GM21390 (cell line): Measurements from ENCODE around the gene PINK1.

Experiments
- ATAC-seq: cut with Tn5 transposase; IDR thresholded peaks from one replicate; pipeline ENCODE4 v1.9.1; 2021; ENCODE audit not compliant: unreplicated experiment

PINK1 gene

GRCh38 chr1:20610970-20611369 lies 22.3 kb upstream of the PINK1 start:
- ATAC-seq: no peak

GRCh38 chr1:20611652-20612051 lies 21.6 kb upstream of the PINK1 start:
- no peak for ATAC-seq

- ATAC-seq: no peak
Measured at GRCh38 chr1:20612221-20612746, 21.0 kb upstream of the PINK1 start.

GRCh38 chr1:20614131-20614579 lies 19.1 kb upstream of the PINK1 start:
- ATAC-seq: no peak

GRCh38 chr1:20615946-20616846 lies 17.1 kb upstream of the PINK1 start:
- ATAC-seq: no peak

GRCh38 chr1:20616847-20617487 lies 16.3 kb upstream of the PINK1 start:
- ATAC-seq: no peak

- ATAC-seq: no peak
Measured at GRCh38 chr1:20618550-20618949, 14.7 kb upstream of the PINK1 start.

- ATAC-seq: no peak
Measured at GRCh38 chr1:20619999-20620398, 13.3 kb upstream of the PINK1 start.

GRCh38 chr1:20621012-20621411 lies 12.2 kb upstream of the PINK1 start:
- ATAC-seq: no peak

- ATAC-seq: no peak
Measured at GRCh38 chr1:20624709-20625108, 8.5 kb upstream of the PINK1 start.

- no peak for ATAC-seq
Measured at GRCh38 chr1:20625176-20626097, 7.8 kb upstream of the PINK1 start.

GRCh38 chr1:20626098-20626427 lies 7.2 kb upstream of the PINK1 start:
- ATAC-seq: no peak

- no peak for ATAC-seq
Measured at GRCh38 chr1:20626524-20626923, 6.7 kb upstream of the PINK1 start.

GRCh38 chr1:20630729-20631128 lies 2.5 kb upstream of the PINK1 start:
- no peak for ATAC-seq

GRCh38 chr1:20632386-20632785 lies 872 bp upstream of the PINK1 start:
- ATAC-seq: no peak

- no peak for ATAC-seq
Measured at GRCh38 chr1:20634065-20634593, 871 bp downstream of the PINK1 start.

- ATAC-seq: no peak
Measured at GRCh38 chr1:20634594-20635084, 1.4 kb downstream of the PINK1 start.

GRCh38 chr1:20636785-20637347 lies 3.6 kb downstream of the PINK1 start:
- no peak for ATAC-seq

- ATAC-seq: no peak
Measured at GRCh38 chr1:20640183-20640597, 6.9 kb downstream of the PINK1 start.

GRCh38 chr1:20641975-20642374 lies 8.7 kb downstream of the PINK1 start:
- no peak for ATAC-seq
